ENCODE measurements around the gene ARHGEF7. TPM values are rescaled to one million over a fixed set of nuclear protein-coding genes. Genes with fewer than 3 reads are reported as not detected.

ARHGEF7 gene
- total and polyA plus RNA-seq, 2 experiments from 2014 or later = 23.6 to 58.9 TPM

DNA sequence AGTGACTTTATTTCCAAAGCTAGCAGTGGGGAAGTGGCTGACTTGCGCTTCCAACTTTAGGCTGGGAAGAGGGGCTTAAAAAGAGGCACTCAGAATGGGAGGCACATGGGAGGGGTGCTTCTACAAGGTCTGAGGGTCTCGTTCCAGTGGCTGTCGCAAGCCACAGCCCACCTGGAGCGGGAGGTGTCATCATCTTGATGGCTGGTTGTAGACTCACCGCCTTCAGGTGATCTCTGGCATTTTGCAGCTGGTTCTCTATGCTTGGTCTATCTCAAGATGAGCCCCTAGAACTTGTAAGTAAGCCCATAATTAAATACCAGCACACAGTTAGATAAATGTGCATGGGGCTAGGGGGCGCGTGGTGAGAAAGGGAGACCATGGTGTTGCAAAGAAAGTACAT, 214.5 kb downstream of the ARHGEF7 start:
- DNase-seq (ENCODE audit: low spot score) (no peak), ATAC-seq (no peak)
- H3K4me2 ChIP-seq = no peak overlapping the region
- no peak overlapping the region for H3K27ac ChIP-seq (ENCODE audit: low read depth)
- H3K4me1 ChIP-seq (ENCODE audit: insufficient read depth) = no peaks in the 10 kb centered on the region
- H2AFZ ChIP-seq = no peak overlapping the region
- no peaks in the 10 kb centered on the region for H3F3A ChIP-seq (replicated peaks; ENCODE audit: low read depth)
- H3K36me3 ChIP-seq (ENCODE audit: insufficient read depth) = no peaks in the 10 kb centered on the region
- no peaks in the 10 kb centered on the region for H3K9me2 ChIP-seq (ENCODE audit: insufficient read depth)
- H3K27ac Mint-ChIP-seq = no peak overlapping the region
- peaks cover 3% of the 10 kb centered on the region; the same call in 1 of the 3 replicates for H3K4me1 Mint-ChIP-seq
- no peak for TF ChIP-seq ZNF331 (CRISPR knock-in tag; IDR thresholded peaks at IDR 0.05; ENCODE audit: low read depth)
- TF ChIP-seq EZH2 (IDR thresholded peaks at IDR 0.05; ENCODE audit: low read depth, unreplicated experiment) = no peak
- no peak for TF ChIP-seq POLR2AphosphoS5 (IDR thresholded peaks at IDR 0.05; ENCODE audit: low read depth)
- TF ChIP-seq, protein P1, sequence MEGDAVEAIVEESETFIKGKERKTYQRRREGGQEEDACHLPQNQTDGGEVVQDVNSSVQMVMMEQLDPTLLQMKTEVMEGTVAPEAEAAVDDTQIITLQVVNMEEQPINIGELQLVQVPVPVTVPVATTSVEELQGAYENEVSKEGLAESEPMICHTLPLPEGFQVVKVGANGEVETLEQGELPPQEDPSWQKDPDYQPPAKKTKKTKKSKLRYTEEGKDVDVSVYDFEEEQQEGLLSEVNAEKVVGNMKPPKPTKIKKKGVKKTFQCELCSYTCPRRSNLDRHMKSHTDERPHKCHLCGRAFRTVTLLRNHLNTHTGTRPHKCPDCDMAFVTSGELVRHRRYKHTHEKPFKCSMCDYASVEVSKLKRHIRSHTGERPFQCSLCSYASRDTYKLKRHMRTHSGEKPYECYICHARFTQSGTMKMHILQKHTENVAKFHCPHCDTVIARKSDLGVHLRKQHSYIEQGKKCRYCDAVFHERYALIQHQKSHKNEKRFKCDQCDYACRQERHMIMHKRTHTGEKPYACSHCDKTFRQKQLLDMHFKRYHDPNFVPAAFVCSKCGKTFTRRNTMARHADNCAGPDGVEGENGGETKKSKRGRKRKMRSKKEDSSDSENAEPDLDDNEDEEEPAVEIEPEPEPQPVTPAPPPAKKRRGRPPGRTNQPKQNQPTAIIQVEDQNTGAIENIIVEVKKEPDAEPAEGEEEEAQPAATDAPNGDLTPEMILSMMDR (conservative IDR thresholded peaks at IDR 0.05; ENCODE audit: low read depth in 2 of 2) = no peak
- TF ChIP-seq, protein P2, sequence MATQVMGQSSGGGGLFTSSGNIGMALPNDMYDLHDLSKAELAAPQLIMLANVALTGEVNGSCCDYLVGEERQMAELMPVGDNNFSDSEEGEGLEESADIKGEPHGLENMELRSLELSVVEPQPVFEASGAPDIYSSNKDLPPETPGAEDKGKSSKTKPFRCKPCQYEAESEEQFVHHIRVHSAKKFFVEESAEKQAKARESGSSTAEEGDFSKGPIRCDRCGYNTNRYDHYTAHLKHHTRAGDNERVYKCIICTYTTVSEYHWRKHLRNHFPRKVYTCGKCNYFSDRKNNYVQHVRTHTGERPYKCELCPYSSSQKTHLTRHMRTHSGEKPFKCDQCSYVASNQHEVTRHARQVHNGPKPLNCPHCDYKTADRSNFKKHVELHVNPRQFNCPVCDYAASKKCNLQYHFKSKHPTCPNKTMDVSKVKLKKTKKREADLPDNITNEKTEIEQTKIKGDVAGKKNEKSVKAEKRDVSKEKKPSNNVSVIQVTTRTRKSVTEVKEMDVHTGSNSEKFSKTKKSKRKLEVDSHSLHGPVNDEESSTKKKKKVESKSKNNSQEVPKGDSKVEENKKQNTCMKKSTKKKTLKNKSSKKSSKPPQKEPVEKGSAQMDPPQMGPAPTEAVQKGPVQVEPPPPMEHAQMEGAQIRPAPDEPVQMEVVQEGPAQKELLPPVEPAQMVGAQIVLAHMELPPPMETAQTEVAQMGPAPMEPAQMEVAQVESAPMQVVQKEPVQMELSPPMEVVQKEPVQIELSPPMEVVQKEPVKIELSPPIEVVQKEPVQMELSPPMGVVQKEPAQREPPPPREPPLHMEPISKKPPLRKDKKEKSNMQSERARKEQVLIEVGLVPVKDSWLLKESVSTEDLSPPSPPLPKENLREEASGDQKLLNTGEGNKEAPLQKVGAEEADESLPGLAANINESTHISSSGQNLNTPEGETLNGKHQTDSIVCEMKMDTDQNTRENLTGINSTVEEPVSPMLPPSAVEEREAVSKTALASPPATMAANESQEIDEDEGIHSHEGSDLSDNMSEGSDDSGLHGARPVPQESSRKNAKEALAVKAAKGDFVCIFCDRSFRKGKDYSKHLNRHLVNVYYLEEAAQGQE (IDR thresholded peaks at IDR 0.05; ENCODE audit: unreplicated experiment) = no peak
- TF ChIP-seq, protein P3, sequence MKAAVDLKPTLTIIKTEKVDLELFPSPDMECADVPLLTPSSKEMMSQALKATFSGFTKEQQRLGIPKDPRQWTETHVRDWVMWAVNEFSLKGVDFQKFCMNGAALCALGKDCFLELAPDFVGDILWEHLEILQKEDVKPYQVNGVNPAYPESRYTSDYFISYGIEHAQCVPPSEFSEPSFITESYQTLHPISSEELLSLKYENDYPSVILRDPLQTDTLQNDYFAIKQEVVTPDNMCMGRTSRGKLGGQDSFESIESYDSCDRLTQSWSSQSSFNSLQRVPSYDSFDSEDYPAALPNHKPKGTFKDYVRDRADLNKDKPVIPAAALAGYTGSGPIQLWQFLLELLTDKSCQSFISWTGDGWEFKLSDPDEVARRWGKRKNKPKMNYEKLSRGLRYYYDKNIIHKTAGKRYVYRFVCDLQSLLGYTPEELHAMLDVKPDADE (IDR thresholded peaks at IDR 0.05) = no peak
- no peak for TF ChIP-seq JUNB (IDR thresholded peaks at IDR 0.05; ENCODE audit: unreplicated experiment)
- TF ChIP-seq EZH2phosphoT487 (IDR thresholded peaks at IDR 0.05; ENCODE audit: unreplicated experiment) = no peak
- TF ChIP-seq NANOG (IDR thresholded peaks at IDR 0.05; ENCODE audit: borderline replicate concordance) = no peak
- no peak for TF ChIP-seq ZNF114 (CRISPR knock-in tag; IDR thresholded peaks at IDR 0.05)
- TF ChIP-seq, protein P4, sequence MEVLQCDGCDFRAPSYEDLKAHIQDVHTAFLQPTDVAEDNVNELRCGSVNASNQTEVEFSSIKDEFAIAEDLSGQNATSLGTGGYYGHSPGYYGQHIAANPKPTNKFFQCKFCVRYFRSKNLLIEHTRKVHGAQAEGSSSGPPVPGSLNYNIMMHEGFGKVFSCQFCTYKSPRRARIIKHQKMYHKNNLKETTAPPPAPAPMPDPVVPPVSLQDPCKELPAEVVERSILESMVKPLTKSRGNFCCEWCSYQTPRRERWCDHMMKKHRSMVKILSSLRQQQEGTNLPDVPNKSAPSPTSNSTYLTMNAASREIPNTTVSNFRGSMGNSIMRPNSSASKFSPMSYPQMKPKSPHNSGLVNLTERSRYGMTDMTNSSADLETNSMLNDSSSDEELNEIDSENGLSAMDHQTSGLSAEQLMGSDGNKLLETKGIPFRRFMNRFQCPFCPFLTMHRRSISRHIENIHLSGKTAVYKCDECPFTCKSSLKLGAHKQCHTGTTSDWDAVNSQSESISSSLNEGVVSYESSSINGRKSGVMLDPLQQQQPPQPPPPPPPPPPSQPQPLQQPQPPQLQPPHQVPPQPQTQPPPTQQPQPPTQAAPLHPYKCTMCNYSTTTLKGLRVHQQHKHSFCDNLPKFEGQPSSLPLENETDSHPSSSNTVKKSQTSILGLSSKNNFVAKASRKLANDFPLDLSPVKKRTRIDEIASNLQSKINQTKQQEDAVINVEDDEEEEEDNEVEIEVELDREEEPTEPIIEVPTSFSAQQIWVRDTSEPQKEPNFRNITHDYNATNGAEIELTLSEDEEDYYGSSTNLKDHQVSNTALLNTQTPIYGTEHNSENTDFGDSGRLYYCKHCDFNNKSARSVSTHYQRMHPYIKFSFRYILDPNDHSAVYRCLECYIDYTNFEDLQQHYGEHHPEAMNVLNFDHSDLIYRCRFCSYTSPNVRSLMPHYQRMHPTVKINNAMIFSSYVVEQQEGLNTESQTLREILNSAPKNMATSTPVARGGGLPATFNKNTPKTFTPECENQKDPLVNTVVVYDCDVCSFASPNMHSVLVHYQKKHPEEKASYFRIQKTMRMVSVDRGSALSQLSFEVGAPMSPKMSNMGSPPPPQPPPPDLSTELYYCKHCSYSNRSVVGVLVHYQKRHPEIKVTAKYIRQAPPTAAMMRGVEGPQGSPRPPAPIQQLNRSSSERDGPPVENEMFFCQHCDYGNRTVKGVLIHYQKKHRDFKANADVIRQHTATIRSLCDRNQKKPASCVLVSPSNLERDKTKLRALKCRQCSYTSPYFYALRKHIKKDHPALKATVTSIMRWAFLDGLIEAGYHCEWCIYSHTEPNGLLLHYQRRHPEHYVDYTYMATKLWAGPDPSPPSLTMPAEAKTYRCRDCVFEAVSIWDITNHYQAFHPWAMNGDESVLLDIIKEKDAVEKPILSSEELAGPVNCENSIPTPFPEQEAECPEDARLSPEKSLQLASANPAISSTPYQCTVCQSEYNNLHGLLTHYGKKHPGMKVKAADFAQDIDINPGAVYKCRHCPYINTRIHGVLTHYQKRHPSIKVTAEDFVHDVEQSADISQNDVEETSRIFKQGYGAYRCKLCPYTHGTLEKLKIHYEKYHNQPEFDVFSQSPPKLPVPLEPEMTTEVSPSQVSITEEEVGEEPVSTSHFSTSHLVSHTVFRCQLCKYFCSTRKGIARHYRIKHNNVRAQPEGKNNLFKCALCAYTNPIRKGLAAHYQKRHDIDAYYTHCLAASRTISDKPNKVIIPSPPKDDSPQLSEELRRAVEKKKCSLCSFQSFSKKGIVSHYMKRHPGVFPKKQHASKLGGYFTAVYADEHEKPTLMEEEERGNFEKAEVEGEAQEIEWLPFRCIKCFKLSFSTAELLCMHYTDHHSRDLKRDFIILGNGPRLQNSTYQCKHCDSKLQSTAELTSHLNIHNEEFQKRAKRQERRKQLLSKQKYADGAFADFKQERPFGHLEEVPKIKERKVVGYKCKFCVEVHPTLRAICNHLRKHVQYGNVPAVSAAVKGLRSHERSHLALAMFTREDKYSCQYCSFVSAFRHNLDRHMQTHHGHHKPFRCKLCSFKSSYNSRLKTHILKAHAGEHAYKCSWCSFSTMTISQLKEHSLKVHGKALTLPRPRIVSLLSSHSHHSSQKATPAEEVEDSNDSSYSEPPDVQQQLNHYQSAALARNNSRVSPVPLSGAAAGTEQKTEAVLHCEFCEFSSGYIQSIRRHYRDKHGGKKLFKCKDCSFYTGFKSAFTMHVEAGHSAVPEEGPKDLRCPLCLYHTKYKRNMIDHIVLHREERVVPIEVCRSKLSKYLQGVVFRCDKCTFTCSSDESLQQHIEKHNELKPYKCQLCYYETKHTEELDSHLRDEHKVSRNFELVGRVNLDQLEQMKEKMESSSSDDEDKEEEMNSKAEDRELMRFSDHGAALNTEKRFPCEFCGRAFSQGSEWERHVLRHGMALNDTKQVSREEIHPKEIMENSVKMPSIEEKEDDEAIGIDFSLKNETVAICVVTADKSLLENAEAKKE (CRISPR knock-in tag; IDR thresholded peaks at IDR 0.05) = no peak
- TF ChIP-seq STAT1 (IDR thresholded peaks at IDR 0.05; ENCODE audit: unreplicated experiment) = no peak
- no peak for TF ChIP-seq CREB1 (CRISPR knock-in tag; IDR thresholded peaks at IDR 0.05; ENCODE audit: low read depth)
- peaks cover 5% of the 10 kb centered on the region for H3K27me3 Mint-ChIP-seq (ENCODE audit: insufficient read depth, low read depth, poor library complexity)
- H4K20me1 ChIP-seq (replicated peaks; ENCODE audit: insufficient read depth) = no peaks in the 10 kb centered on the region
- no peaks in the 10 kb centered on the region for H3K9me3 Mint-ChIP-seq
- no peaks in the 10 kb centered on the region for H3K27me3 ChIP-seq (ENCODE audit: insufficient read depth)
- H3K79me2 ChIP-seq (replicated peaks; ENCODE audit: insufficient read depth) = no peaks in the 10 kb centered on the region
- no peak overlapping the region for H3K4me3 ChIP-seq
- no peak overlapping the region for H3K4me3 Mint-ChIP-seq
- no peaks in the 10 kb centered on the region; the same call in 2 of the 3 replicates for H3K36me3 Mint-ChIP-seq (ENCODE audit: low read depth)

All from GM23338 (cell line).